Measurements from ENCODE around the gene LRRN1. TPM values are rescaled to one million over a fixed set of nuclear protein-coding genes. Genes with fewer than 3 reads are reported as not detected.
"Not testable (repeated sequence)": the region's sequence is repeated elsewhere in the genome, so short reads cannot be mapped to it uniquely, and the experiment has no call there.

Gene LRRN1
- polyA plus RNA-seq, 1 donor = 28.2 TPM

DNA sequence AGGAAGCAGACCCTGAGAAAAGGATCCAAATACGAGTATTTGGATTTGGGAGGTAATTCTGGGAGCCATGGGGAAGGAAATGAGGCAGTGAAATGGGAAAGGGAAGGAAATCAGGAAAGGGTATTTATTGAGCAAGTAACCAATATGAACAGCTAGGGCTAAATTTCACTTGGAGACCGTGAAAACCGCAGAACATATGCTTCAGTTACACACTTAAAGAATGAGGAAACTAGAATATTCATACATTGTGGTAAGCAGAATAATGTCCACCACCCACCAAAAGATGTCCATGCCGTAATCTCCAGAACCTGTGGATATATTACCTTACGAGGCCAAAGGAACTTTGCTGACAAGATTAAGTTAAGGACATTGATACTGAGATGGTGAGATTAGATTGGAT, 63.3 kb downstream of the LRRN1 start:
- H3K4me1 ChIP-seq (ENCODE audit: control insufficient read depth, insufficient read depth, low read length) = no peaks in the 10 kb centered on the region
- WGBS (ENCODE audit: insufficient coverage, low lambda C conversion rate) = 60% methylated on average over 1 of the region's 5 CpGs
- H3K27ac ChIP-seq (ENCODE audit: low read length) = no peak overlapping the region
- H3K9me3 ChIP-seq (ENCODE audit: control insufficient read depth, low read depth, low read length) = no peaks in the 10 kb centered on the region
- no peak for DNase-seq
- H3K36me3 ChIP-seq (ENCODE audit: control insufficient read depth, insufficient read depth, low read length) = peaks cover 2% of the 10 kb centered on the region
- H3K4me3 ChIP-seq (ENCODE audit: low read length) = no peak overlapping the region
- no peaks in the 10 kb centered on the region for H3K27me3 ChIP-seq (ENCODE audit: control insufficient read depth, insufficient read depth, low read length)

DNA sequence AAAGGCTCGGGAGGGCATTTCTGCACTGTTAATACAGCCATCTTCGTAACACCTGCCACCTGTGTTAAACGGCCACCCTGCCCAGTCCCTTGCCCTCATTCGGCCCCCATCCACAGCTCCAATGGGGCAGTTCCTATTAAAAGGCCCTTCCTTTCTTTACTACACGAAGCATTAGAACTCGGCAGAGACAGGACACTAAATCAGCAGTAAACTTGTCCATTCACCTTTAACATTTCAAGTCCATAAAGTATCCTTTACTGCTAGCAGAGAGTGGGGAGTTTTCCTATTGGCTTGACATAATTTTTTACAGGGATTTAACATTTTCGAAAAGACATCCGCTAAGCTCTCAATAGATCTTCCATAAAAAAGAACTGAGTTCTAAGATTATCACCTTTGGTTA, 76.3 kb downstream of the LRRN1 start:
- H3K27ac ChIP-seq (ENCODE audit: low read length) = no peak overlapping the region
- no peaks in the 10 kb centered on the region for H3K27me3 ChIP-seq (ENCODE audit: control insufficient read depth, insufficient read depth, low read length)
- 100% methylated on average over 3 of the region's 8 CpGs for WGBS (ENCODE audit: insufficient coverage, low lambda C conversion rate)
- H3K4me1 ChIP-seq (ENCODE audit: control insufficient read depth, insufficient read depth, low read length) = no peaks in the 10 kb centered on the region
- H3K4me3 ChIP-seq (ENCODE audit: low read length) = no peak overlapping the region
- DNase-seq = no peak
- no peaks in the 10 kb centered on the region for H3K36me3 ChIP-seq (ENCODE audit: control insufficient read depth, insufficient read depth, low read length)
- no peaks in the 10 kb centered on the region for H3K9me3 ChIP-seq (ENCODE audit: control insufficient read depth, low read depth, low read length)

DNA sequence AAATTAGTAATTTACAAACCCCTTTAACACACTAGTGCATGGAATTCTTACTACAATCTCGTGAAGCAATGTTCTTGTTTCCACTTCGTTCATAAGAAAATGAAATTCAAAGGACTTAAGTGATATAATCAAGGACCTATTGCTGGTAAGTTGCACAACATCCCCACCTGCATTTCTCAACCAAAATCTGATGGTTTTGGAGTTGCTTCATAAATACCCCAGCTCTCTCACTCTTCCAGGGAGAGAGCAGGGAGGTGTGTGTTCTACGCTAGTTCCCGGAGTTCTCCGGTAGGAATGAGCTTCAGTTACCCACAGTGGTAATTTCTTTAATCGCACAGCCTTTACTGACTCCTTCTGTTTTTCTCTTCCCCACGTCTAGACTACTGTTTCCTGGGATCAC, 81.8 kb downstream of the LRRN1 start:
- 94% methylated on average over 2 of the region's 7 CpGs for WGBS (ENCODE audit: insufficient coverage, low lambda C conversion rate)
- Histone ChIP-seq H3K27ac (ENCODE audit: low read length) (no peak overlapping the region), H3K36me3 (ENCODE audit: control insufficient read depth, insufficient read depth, low read length) (no peaks in the 10 kb centered on the region), H3K27me3 (ENCODE audit: control insufficient read depth, insufficient read depth, low read length) (no peaks in the 10 kb centered on the region), H3K4me1 (ENCODE audit: control insufficient read depth, insufficient read depth, low read length) (no peaks in the 10 kb centered on the region), H3K4me3 (ENCODE audit: low read length) (no peak overlapping the region), H3K9me3 (ENCODE audit: control insufficient read depth, low read depth, low read length) (no peaks in the 10 kb centered on the region)
- no peak for DNase-seq

DNA sequence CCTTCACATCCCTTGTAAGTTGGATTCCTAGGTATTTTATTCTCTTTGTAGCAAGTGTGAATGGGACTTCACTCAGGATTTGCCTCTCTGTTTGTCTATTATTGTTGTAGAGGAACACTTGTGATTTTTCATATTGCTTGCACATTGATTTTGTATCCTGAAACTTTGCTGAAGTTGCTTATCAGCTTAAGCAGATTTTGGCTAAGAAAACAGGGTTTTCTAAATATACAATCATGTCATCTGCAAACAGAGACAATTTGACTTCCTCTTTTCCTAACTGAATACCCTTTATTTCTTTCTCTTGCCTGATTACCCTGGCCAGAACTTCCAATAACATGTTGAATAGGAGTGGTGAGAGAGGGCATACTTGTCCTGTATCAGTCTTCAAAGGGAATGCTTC, 88.1 kb downstream of the LRRN1 start:
- H3K9me3 ChIP-seq (ENCODE audit: control insufficient read depth, low read depth, low read length); H3K4me1 ChIP-seq (ENCODE audit: control insufficient read depth, insufficient read depth, low read length); H3K4me3 ChIP-seq (ENCODE audit: low read length); DNase-seq; H3K27me3 ChIP-seq (ENCODE audit: control insufficient read depth, insufficient read depth, low read length); H3K36me3 ChIP-seq (ENCODE audit: control insufficient read depth, insufficient read depth, low read length); H3K27ac ChIP-seq (ENCODE audit: low read length): not testable (repeated sequence)

DNA sequence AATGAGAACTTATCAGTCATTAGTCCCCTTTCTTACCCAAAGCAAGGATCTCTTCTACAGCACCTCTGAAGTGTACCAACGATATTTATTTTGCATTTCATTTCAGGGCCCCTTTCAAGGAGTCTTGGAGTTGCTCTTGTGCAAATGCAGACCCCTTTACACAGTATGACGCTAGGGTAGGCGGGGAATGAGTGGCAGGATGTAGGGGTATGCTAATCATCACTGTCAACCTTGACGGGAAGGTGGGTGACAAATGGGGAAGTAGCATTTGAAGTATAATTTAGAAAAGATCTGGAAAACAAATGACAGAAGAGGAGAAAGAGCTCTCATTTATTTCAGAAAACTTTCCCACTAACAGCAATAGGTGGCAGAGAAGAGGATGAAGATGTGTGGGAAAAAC, 94.4 kb downstream of the LRRN1 start:
- H3K27me3 ChIP-seq (ENCODE audit: control insufficient read depth, insufficient read depth, low read length) = no peaks in the 10 kb centered on the region
- no peaks in the 10 kb centered on the region for H3K4me1 ChIP-seq (ENCODE audit: control insufficient read depth, insufficient read depth, low read length)
- H3K9me3 ChIP-seq (ENCODE audit: control insufficient read depth, low read depth, low read length) = no peaks in the 10 kb centered on the region
- no peak overlapping the region for H3K4me3 ChIP-seq (ENCODE audit: low read length)
- H3K27ac ChIP-seq (ENCODE audit: low read length) = no peak overlapping the region
- no peaks in the 10 kb centered on the region for H3K36me3 ChIP-seq (ENCODE audit: control insufficient read depth, insufficient read depth, low read length)
- no peak for DNase-seq
- 56% methylated on average over 3 of the region's 4 CpGs for WGBS (ENCODE audit: insufficient coverage, low lambda C conversion rate)
